Peyer's patch (tissue), 4 donors: ENCODE measurements around the gene ATP4A. TPM values are rescaled to one million over a fixed set of nuclear protein-coding genes. Genes with fewer than 3 reads are reported as not detected.

ENCODE experiments used
- DNase-seq, 3 donors: peaks; one replicate each; pipeline ENCODE4 v3.0.0-alpha.2; 2017 to 2019
- H3K27ac ChIP-seq, 4 donors: fragments of 200-600 bp; sonication (generic); one replicate each; pipeline ENCODE4 v1.5.1; 2016 to 2019
- H3K27me3 ChIP-seq, 2 donors: fragments of 200-600 bp; sonication (generic); one replicate each; pipeline ENCODE4 v1.5.1; 2019
- H3K36me3 ChIP-seq, 3 donors: fragments of 200-600 bp; sonication (generic); one replicate each; pipeline ENCODE4 v1.5.1; 2016 to 2019
- H3K4me1 ChIP-seq, 4 donors: fragments of 200-600 bp; sonication (generic); one replicate each; pipeline ENCODE4 v1.5.1; 2016 to 2019
- H3K4me3 ChIP-seq, 4 donors: fragments of 200-600 bp; sonication (generic); 1 replicate in 3 of 4; 2 replicates in 1 of 4; pipeline ENCODE4 v1.5.1; 2016 to 2019; ENCODE audit warnings: mild to moderate bottlenecking in 1 of 4
- H3K9me3 ChIP-seq, 4 donors: fragments of 200-600 bp; sonication (generic); one replicate each; pipeline ENCODE4 v1.5.1; 2016 to 2019; ENCODE audit warnings: mild to moderate bottlenecking in 1 of 4
- POLR2A ChIP-seq, 2 donors: fragments of 450-650 bp; IDR thresholded peaks; one replicate each; pipeline ENCODE4 v1.5.1; 2017; ENCODE audit warnings: antibody characterized with exemption in 2 of 2, mild to moderate bottlenecking in 2 of 2, moderate library complexity in 2 of 2
- total RNA-seq, 4 donors: library from RNA; depleted of rRNA; stranded (reverse); fragments of >200 nt; gene quantifications; one replicate each; pipeline ENCODE4 v1.1.0, GENCODE V29; 2016
- TF ChIP-seq, protein P1 (sequence below), 6 experiments: fragments of 450-650 bp in 4 of 6; fragments of 200-600 bp in 2 of 6; sonication (generic) in 1 of 6; IDR thresholded peaks; one replicate each; pipeline ENCODE4 v1.5.1; 2017 to 2019; ENCODE audit warnings: antibody characterized with exemption in 6 of 6, mild to moderate bottlenecking in 3 of 6, moderate library complexity in 1 of 6

ATP4A gene
- total RNA-seq, 4 donors from 2014 or later, result not detected

DNA sequence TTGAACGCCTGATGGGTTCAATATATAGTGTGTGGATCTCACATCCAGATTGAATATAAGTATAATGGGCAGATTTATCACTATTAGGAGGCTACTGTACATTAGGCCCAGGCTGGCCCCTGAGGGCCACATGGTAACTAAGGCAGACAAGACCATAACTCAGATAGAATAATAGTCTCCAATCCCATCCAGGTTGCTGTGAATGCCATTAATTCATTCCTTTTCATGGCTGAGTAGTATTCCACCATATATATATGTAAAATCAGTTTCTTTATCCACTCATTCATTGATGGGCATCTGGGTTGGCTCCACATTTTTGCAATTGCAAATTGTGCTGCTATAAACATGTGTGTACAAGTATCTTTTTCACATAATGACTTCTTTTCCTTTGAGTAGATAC lies 14.5 kb upstream of the ATP4A start:
- TF ChIP-seq POLR2A (IDR thresholded peaks at IDR 0.05), result no peak
- TF ChIP-seq, protein P1, sequence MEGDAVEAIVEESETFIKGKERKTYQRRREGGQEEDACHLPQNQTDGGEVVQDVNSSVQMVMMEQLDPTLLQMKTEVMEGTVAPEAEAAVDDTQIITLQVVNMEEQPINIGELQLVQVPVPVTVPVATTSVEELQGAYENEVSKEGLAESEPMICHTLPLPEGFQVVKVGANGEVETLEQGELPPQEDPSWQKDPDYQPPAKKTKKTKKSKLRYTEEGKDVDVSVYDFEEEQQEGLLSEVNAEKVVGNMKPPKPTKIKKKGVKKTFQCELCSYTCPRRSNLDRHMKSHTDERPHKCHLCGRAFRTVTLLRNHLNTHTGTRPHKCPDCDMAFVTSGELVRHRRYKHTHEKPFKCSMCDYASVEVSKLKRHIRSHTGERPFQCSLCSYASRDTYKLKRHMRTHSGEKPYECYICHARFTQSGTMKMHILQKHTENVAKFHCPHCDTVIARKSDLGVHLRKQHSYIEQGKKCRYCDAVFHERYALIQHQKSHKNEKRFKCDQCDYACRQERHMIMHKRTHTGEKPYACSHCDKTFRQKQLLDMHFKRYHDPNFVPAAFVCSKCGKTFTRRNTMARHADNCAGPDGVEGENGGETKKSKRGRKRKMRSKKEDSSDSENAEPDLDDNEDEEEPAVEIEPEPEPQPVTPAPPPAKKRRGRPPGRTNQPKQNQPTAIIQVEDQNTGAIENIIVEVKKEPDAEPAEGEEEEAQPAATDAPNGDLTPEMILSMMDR (IDR thresholded peaks at IDR 0.05), result no peak
- Histone ChIP-seq H3K9me3 (peaks cover 0 to 20% (median 4%) of the 10 kb centered on the region in 4 donors), H3K27ac (no peak overlapping the region), H3K4me1 (no peaks in the 10 kb centered on the region), H3K4me3 (no peak overlapping the region), H3K36me3 (no peaks in the 10 kb centered on the region), H3K27me3 (no peaks in the 10 kb centered on the region)
- no peak for DNase-seq

DNA sequence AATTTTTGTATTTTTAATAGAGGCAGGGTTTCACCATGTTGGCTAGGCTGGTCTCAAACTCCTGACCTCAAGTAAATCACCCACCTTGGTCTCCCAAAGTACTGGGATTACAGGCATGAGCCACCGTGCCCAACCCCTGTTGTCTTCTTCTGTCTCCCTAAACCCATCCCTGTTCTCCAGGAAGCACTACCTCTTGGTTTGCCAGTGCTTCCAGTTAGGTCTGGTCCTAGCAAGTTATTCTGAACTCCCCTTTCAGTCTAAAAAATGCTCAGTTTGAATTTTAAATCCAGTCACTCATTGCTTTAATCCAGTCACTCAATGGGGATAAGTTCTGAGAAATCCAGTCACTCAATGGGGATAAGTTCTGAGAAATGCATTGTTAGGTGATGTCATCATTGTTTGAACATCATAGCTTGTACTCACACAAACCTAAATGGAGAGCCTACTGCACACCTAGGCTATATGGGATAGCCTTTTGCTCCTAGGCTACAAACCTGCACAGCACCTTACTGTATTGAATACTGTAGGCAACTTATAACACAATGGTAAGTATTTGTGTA lies 8.0 kb upstream of the ATP4A start:
- H3K4me1 ChIP-seq, result no peaks in the 10 kb centered on the region
- DNase-seq, result no peak
- no peak overlapping the region for H3K27ac ChIP-seq
- no peaks in the 10 kb centered on the region for H3K36me3 ChIP-seq
- H3K9me3 ChIP-seq, result peaks cover 0 to 10% (median 2%) of the 10 kb centered on the region in 4 donors
- no peaks in the 10 kb centered on the region for H3K27me3 ChIP-seq
- H3K4me3 ChIP-seq, result no peak overlapping the region
- no peak for TF ChIP-seq POLR2A (IDR thresholded peaks at IDR 0.05)
- TF ChIP-seq, protein P1 (IDR thresholded peaks at IDR 0.05), result no peak

DNA sequence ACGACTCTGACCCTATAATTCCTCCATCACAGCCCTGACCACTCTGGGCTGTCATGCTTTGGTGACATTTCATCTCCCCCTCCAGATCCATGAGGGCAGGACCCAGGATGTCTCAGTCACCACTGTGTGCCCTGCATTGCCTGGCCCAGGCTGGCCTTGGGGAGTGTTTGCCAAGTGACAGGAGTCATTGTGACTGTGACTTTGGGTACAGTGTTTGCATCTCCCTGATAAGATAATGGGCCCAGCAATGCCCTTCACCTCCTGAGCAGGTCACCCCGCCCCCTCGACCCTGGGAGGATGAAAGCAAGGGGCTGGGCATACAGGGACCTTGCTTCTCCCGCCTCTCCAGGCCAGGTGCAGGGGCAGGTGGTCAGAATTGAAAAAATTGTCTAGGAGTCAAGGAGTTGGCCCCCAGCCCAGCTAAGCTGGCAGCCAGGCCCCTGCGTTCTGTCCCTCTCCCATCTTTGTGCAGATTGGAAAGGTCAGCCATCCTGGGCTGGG lies 5.9 kb upstream of the ATP4A start:
- no peaks in the 10 kb centered on the region for H3K4me1 ChIP-seq
- H3K36me3 ChIP-seq, result no peaks in the 10 kb centered on the region
- no peaks in the 10 kb centered on the region for H3K27me3 ChIP-seq
- DNase-seq, result no peak
- H3K9me3 ChIP-seq, result no peaks in the 10 kb centered on the region
- H3K27ac ChIP-seq, result no peak overlapping the region
- no peak for TF ChIP-seq POLR2A (IDR thresholded peaks at IDR 0.05)
- TF ChIP-seq, protein P1 (IDR thresholded peaks at IDR 0.05), result no peak
- no peak overlapping the region for H3K4me3 ChIP-seq

DNA sequence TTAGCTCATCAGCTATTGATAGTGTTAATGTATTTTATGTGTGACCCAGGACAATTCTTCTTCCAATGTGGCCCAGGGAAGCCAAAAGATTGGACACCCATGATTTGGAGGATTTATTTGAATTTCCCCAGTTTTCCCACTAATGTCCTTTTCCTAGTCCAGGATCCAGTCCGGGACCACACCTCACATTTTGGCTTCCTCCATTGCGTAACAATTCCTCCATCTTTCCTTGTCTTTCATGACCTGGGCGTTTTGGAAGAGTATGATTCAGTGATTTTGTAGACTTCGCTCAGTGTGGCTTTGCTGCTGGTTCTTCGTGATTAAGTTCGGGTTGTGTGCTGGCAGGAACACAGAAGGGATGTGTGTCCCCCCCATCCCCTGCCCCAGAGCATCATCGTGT lies 3.3 kb upstream of the ATP4A start:
- Histone ChIP-seq H3K27me3 (no peaks in the 10 kb centered on the region), H3K4me3 (no peak overlapping the region), H3K9me3 (no peaks in the 10 kb centered on the region), H3K36me3 (no peaks in the 10 kb centered on the region), H3K27ac (no peak overlapping the region), H3K4me1 (no peaks in the 10 kb centered on the region)
- no peak for TF ChIP-seq POLR2A (IDR thresholded peaks at IDR 0.05)
- TF ChIP-seq, protein P1 (IDR thresholded peaks at IDR 0.05), result no peak
- DNase-seq, result no peak

DNA sequence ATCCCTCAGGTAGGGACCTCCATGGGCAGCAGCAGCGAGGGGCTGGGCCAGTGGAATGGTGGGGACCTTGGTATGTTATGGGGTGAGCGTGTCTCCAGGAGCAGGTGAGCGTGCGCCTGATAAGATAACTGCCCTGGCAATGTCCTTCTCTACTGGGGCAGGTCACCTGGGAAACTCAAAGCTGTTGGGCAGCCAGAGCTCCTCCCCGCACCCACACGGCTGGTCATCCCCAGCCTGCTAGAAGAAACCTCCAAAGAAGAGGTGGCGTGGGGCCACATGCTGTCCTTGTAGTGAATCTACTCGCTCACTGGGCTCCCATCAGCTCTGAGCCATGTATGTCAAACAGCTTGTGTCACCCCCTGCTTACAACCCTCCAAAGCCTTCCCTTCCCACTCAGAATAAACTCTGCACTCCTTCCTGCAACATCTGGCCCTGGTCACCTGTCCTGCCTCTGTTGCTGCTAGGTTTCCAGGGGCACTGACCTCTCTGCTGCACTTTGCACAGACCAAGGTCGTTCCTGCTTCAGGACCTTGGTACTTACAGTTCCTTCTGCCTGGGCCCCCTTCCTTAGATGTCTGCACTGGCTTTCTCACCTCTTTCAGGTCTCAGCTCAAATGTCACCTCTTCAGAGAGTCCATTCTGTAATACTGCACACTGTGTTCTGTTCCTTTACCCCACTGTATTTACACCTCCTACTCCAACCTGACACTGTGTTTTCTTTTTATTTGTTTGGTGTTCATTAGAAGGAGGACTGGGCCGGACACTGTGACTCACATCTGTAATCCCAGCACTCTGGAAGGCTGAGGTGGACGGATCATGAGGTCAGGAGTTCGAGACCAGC lies 1.8 kb upstream of the ATP4A start:
- no peaks in the 10 kb centered on the region for H3K9me3 ChIP-seq
- H3K27ac ChIP-seq, result no peak overlapping the region
- no peak for DNase-seq
- H3K4me1 ChIP-seq, result no peaks in the 10 kb centered on the region
- H3K27me3 ChIP-seq, result no peaks in the 10 kb centered on the region
- H3K36me3 ChIP-seq, result no peaks in the 10 kb centered on the region
- TF ChIP-seq, protein P1 (IDR thresholded peaks at IDR 0.05), result no peak
- no peak for TF ChIP-seq POLR2A (IDR thresholded peaks at IDR 0.05)
- no peak overlapping the region for H3K4me3 ChIP-seq
